Activated CD8-positive, alpha-beta memory T cell treated with anti-CD3 and anti-CD28 coated beads for 36 hours (primary cell): ENCODE measurements around the gene AOPEP. TPM values are rescaled to one million over a fixed set of nuclear protein-coding genes. Genes with fewer than 3 reads are reported as not detected.

Experiments
- CTCF ChIA-PET: fragments of 350-600 bp; sonication (Branson Sonifier 250); formaldehyde crosslinking; loops from one replicate; lab custom pipeline; 2021; ENCODE audit warnings: antibody characterized with exemption; lab: Charles Lee
- POLR2A ChIA-PET: fragments of 350-600 bp; sonication (Branson Sonifier 250); formaldehyde crosslinking; loops from one replicate; lab custom pipeline; 2021; ENCODE audit warnings: antibody characterized with exemption; lab: Charles Lee
- total RNA-seq, 2 experiments: library from RNA; stranded (reverse); gene quantifications; one replicate each; pipeline ENCODE4 v1.2.3, GENCODE V29; 2021

Gene AOPEP
- total RNA-seq, 2 experiments from 2014 or later = 7.4 to 7.8 TPM

DNA sequence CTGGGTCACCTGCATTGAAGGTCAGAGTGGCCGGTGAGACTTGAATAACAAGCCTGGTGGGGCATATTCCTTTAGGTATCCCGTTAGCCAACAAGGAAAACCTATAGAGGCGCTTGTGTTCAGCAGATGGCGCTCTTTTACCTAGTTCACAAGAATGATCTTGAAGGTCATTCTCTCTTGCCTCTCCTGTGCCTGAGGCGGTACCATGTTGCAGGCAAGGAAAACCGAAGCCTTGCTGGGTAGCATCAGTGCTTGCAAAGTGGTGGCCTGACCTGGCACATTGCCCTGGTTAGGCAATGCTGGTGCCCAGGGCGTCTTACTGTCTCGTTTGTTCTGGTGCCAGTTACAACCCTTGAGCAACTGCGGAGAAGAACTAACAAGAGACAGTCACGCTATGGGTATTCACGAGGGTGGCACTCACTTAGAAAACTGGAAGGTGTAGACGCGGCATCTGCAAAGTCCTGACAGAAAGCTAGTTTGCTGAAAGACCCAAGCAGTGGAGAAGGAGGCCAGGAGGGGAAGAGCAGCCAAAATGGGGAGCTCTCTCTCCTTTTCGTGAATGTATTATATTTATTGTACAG, 56.7 kb downstream of the AOPEP start:
- ChIA-PET CTCF (interaction anchor here (0.5 to 1.5 kb wide), 10 partner anchors 11 to 723 kb away, joined by 3 to 5 read pairs (median 4); no protein-coding TSS in a partner anchor), POLR2A (no interaction called here)

DNA sequence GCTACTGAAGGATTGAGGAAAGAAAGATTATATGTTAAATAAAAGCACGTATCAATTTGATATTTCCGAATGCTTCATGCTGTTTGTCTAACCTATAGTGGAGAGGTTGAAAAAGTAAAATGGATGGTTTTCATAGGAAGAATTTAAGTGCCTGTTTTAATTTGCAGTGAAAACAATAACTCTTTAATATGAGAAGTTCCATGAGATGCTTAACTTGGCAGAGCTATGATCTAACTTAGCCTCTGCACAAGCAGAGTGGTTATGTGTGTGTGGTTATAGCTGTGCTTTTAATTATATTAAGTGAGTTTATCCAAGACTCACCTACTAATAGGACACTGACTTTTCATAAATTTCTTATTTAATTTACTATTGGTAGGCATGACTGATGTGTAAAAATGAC, 57.4 kb downstream of the AOPEP start:
- POLR2A ChIA-PET = no interaction called here

DNA sequence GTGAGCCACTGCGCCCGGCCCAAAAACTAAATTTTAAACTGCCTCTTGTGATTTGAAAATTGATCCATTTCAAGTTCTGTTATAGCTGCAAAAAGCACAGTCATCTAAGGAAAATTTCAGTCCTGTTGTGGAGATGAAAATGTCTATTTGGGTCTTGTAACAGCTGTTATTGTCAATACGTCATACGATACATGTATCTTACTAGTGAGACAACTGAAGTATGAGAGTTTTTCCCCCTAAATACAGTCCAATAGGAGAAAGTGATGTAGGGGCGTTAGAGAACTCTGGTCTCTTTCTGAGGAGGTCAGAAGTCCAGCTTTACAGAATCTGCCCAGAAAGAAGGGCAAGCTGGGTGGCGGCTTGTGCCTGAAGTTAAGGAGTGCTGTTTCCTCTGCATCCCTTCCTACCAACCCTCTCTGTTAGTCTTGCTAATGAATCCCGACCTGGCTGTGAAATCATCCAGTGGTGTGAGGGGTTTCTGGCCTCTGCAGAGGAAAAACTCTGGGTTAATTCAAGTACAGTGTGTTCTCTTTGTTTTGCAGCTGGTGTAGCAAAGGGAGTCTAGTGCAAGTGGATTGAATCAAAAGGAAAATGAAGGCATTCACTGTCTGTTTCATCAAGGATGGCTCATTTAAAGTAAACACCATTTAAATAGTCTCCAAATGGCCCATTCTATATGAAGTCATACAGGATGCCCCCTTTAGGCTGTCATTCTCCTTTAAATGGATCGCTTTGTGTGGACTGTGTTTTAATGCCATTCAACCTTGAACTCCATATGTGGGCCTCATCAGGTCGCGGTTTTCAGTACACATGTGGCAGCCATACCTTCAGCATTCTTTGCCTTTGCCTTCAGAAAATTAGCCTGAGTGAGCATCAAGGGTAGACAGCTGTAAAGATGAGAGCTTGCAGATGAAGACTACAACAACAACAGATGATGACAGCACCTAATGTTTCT, 59.0 kb downstream of the AOPEP start:
- POLR2A ChIA-PET = no interaction called here
- CTCF ChIA-PET = no interaction called here

More for the DNA sequence above, 57.4 kb downstream of the AOPEP start:
- CTCF ChIA-PET = interaction anchor here (0.5 to 1.2 kb wide), 6 partner anchors 12 to 722 kb away, joined by 3 to 5 read pairs (median 3); no protein-coding TSS in a partner anchor

DNA sequence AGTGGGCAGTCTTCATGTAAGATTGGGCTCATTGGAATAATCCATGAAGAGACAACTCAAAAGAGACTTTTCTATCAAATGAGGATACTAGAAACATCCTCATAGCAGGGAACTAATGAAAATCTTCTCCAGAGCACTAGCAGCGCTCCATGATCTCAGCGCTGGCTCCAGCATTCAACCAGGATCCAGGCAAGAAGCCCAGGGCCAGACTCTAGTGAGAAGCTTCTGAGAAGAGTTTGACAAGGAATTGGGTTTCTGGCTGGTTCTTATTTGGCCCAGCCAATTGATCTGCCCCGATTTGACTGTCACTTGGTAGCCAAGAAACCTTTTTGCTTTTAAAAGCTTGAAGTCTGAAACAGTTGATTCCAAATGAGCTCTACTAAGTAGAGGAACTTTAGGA, 60.1 kb downstream of the AOPEP start:
- CTCF ChIA-PET = no interaction called here
- POLR2A ChIA-PET = no interaction called here

- CTCF ChIA-PET = interaction anchor here (1.1 kb wide), 1 partner anchor 340 kb away, joined by 3 read pairs; no protein-coding TSS in a partner anchor
- POLR2A ChIA-PET = no interaction called here
These were observed 60.8 kb downstream of the AOPEP start for GRCh38 chr9:94787266-94787665.

DNA sequence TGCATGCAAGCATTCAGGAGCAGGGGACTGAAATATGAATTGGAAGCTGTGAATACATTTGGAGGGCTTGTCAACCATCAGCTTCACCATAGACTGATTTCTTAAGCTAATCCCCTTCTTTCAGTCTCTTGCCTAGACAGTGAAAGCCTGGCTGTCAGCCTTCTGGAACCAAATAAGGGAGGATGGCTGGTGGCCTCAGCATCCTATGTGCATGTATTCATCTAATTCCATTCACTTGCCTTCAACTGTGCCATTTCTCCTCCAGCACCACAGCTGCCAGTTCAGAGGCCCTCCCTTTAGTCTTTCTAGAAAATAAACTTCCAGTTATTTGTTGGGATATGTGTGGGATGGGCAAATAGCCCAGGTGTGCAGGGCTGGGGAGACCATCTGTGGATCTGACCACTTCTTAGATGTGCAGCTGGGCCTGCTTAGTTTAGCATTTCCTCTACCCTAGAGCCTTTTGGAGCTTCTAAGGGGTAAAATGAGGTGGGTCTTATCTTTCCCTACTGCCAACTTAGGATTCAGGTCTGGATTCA, 62.1 kb downstream of the AOPEP start:
- POLR2A ChIA-PET = no interaction called here
- CTCF ChIA-PET = interaction anchor here (1.1 kb wide), 1 partner anchor 339 kb away, joined by 3 read pairs; no protein-coding TSS in a partner anchor

- ChIA-PET POLR2A (no interaction called here), CTCF (no interaction called here)
These were observed 64.9 kb downstream of the AOPEP start for GRCh38 chr9:94791435-94791834.

GRCh38 chr9:94792511-94792910, 66.0 kb downstream of the AOPEP start:
- CTCF ChIA-PET = no interaction called here

DNA sequence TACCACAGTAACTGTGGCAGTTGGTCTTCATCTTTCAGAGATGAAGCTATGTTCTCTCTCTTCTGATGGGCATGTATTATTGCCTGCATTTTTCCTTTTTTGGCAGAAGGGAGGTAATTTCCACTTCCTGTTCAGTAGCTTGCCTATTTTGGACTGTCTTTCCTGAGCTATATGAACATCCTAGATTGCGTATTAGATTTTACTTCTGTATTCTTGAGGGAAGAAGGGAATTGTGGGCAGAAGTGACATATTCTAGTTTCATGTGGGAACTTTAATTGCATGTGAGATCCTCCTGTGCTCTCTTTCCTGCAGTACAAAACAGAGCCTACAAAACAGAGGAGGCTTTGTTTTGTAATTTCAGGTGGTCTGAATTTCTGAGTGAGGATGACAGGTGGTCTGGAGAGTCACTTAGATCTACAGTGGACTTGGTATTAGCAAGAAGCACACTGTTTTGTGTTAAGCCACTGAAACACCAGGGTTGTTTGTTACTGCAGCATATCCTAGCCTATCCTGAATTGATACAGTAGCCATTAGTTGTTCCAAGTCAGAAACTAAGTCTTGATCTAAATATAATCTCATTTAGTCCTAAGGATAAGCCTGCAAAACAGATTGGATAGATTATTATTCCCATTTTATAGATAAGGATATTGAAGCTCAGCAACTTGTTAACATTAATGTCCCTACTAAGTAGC, 68.1 kb downstream of the AOPEP start:
- ChIA-PET CTCF (interaction anchor here (0.5 kb wide), 1 partner anchor 119 kb away, joined by 3 read pairs; no protein-coding TSS in a partner anchor), POLR2A (no interaction called here)

More at GRCh38 chr9:94792511-94792910, 66.0 kb downstream of the AOPEP start:
- POLR2A ChIA-PET = no interaction called here

- POLR2A ChIA-PET = no interaction called here
- CTCF ChIA-PET = interaction anchor here (0.6 to 1.0 kb wide), 3 partner anchors 13 to 182 kb away, joined by 3 read pairs; no protein-coding TSS in a partner anchor
These were observed 70.2 kb downstream of the AOPEP start for GRCh38 chr9:94796687-94797086.

DNA sequence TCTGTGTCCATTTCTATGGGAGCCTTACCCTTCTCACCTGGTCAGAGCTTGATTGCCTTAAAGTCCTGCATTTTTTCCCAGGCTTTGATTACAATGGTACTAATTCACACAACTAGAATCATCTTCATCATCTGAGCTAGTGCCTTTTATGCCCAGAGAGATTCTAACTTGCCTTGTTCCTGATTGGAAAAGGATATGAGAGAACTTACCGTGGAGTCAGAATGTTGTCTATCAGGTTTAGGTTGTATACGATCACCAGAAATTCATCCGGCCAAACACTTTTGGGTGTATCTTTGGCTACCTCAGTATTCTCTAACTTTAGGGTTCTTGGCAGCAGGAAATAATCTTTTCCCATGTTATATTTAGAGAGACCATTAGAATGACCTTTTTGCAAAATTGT, 71.7 kb downstream of the AOPEP start:
- POLR2A ChIA-PET = no interaction called here
- CTCF ChIA-PET = no interaction called here

- ChIA-PET CTCF (no interaction called here), POLR2A (no interaction called here)
These were observed 72.2 kb downstream of the AOPEP start for GRCh38 chr9:94798708-94799107.

- CTCF ChIA-PET = no interaction called here
- POLR2A ChIA-PET = no interaction called here
These were observed 73.2 kb downstream of the AOPEP start for GRCh38 chr9:94799578-94800264.

DNA sequence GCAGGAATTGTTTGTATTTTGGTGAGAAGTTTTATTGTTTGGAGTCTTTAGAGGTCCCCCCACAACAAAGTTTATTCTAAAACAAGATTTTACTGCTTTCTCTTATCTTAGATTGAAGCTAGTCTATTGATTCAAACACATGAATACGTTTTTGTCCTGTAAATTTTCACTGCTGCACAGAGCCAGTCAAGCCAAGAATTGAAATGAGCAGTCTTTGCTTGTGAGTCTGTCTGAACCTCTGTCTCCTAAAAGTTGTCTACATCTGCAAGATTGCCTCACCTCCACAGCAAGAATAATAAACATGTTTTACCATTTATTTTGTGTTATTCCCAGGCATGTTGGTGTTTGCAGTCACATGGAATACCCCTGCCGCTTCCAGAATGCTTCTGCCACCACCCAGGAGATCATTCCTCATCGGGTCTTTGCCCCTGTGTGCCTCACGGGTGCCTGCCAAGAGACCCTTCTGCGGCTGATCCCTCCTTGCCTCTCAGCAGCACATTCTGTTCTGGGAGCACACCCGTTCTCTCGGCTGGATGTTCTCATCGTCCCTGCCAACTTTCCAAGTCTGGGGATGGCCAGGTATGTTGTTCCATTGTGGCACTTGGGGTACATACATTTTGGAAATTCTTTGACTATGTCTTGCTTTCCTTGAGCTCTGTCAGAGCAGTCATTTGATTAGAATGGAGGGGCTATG, 74.1 kb downstream of the AOPEP start:
- CTCF ChIA-PET = interaction anchor here (1.2 kb wide), 1 partner anchor 25 kb away, joined by 3 read pairs; no protein-coding TSS in a partner anchor

GRCh38 chr9:94801234-94801633, 74.7 kb downstream of the AOPEP start:
- ChIA-PET POLR2A (no interaction called here), CTCF (interaction anchor here (0.7 to 1.2 kb wide), 2 partner anchors 26 to 132 kb away, joined by 3 to 4 read pairs; no protein-coding TSS in a partner anchor)

More for the DNA sequence above, 74.1 kb downstream of the AOPEP start:
- POLR2A ChIA-PET = no interaction called here

DNA sequence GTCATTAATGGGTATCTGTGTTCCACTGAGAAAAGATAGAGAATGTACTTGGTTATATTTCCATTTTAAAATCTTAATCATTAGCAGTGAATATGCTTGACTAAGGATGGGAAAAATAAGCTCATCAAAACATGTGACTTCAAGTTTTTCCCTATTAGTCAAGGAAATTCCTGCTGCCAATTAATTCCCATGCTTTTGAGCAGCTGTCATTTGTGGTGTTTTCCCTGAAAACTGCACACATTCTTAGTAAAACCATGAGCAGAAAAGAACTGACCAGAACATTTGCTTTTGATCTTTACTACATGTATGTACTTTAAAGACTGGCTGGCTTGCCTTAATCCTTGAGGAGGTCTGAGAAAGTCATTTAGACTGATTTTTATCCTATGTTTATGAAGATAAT, 75.2 kb downstream of the AOPEP start:
- POLR2A ChIA-PET = no interaction called here
- CTCF ChIA-PET = interaction anchor here (0.7 to 1.2 kb wide), 2 partner anchors 26 to 133 kb away, joined by 3 to 4 read pairs; no protein-coding TSS in a partner anchor

DNA sequence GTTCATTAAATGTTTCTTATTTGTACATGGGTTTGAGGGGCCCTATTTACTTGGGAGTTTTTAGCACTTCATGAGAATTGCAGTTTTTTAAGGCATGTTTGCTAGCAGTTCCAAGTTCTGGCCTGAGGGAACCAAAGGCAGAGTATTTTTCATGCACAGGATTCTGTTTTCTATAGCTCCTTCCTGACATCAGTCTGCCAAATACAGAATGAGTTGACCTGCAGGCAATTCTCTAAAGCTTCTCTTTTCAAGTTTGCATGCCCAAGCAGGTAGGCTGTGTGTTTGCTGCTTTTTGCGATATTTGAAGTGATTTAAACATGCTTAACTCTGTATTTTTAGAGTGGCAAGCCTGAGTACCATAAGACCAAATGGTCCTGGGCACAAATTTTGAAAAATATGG, 75.8 kb downstream of the AOPEP start:
- POLR2A ChIA-PET = no interaction called here
- CTCF ChIA-PET = interaction anchor here (0.7 kb wide), 1 partner anchor 133 kb away, joined by 4 read pairs; no protein-coding TSS in a partner anchor

- ChIA-PET POLR2A (no interaction called here), CTCF (no interaction called here)
These were observed 76.3 kb downstream of the AOPEP start for GRCh38 chr9:94802793-94803192.
